ENCODE data around the gene PARD3.

Gene PARD3

GRCh38 chr10:34169131-34169530, 646.0 kb downstream of the PARD3 start:
- Histone ChIP-seq H3K27ac (no peak overlapping the region), H3K9ac (no peak overlapping the region), H3K4me3 (IDR thresholded peaks at IDR 0.05; ENCODE audit: insufficient read depth, low read depth, low read length) (no peak overlapping the region), H3K27me3 (ENCODE audit: insufficient read depth, low read depth) (no peaks in the 10 kb centered on the region), H3K79me2 (ENCODE audit: insufficient read depth, low read depth) (no peaks in the 10 kb centered on the region), H4K20me1 (ENCODE audit: insufficient read depth) (no peaks in the 10 kb centered on the region), H3K4me1 (ENCODE audit: low read depth, poor library complexity, severe bottlenecking) (no peaks in the 10 kb centered on the region), H3K36me3 (ENCODE audit: insufficient read depth) (no peaks in the 10 kb centered on the region), H2AFZ (ENCODE audit: low read depth) (no peak overlapping the region), H3K4me2 (no peak overlapping the region)
- no peak for TF ChIP-seq CTCF (conservative IDR thresholded peaks at IDR 0.05; ENCODE audit: low read depth, low read length)

GRCh38 chr10:34168439-34168838, 646.7 kb downstream of the PARD3 start:
- Histone ChIP-seq H4K20me1 (ENCODE audit: insufficient read depth) (no peaks in the 10 kb centered on the region), H3K4me3 (IDR thresholded peaks at IDR 0.05; ENCODE audit: insufficient read depth, low read depth, low read length) (no peak overlapping the region), H3K36me3 (ENCODE audit: insufficient read depth) (no peaks in the 10 kb centered on the region; the same call in 1 of the 2 replicates), H3K27me3 (ENCODE audit: insufficient read depth, low read depth) (no peaks in the 10 kb centered on the region), H3K79me2 (ENCODE audit: insufficient read depth, low read depth) (no peaks in the 10 kb centered on the region), H3K4me1 (ENCODE audit: low read depth, poor library complexity, severe bottlenecking) (no peaks in the 10 kb centered on the region), H3K4me2 (no peak overlapping the region), H3K27ac (no peak overlapping the region), H3K9ac (no peak overlapping the region), H2AFZ (ENCODE audit: low read depth) (no peak overlapping the region)
- no peak for TF ChIP-seq CTCF (conservative IDR thresholded peaks at IDR 0.05; ENCODE audit: low read depth, low read length)

GRCh38 chr10:34166823-34167222, 648.3 kb downstream of the PARD3 start:
- Histone ChIP-seq H3K4me1 (ENCODE audit: low read depth, poor library complexity, severe bottlenecking) (no peaks in the 10 kb centered on the region), H3K4me2 (no peak overlapping the region), H3K36me3 (ENCODE audit: insufficient read depth) (no peaks in the 10 kb centered on the region; the same call in 1 of the 2 replicates), H3K79me2 (ENCODE audit: insufficient read depth, low read depth) (no peaks in the 10 kb centered on the region), H2AFZ (ENCODE audit: low read depth) (no peak overlapping the region), H3K27ac (no peak overlapping the region), H3K9ac (no peak overlapping the region), H3K27me3 (ENCODE audit: insufficient read depth, low read depth) (no peaks in the 10 kb centered on the region), H4K20me1 (ENCODE audit: insufficient read depth) (no peaks in the 10 kb centered on the region), H3K4me3 (IDR thresholded peaks at IDR 0.05; ENCODE audit: insufficient read depth, low read depth, low read length) (no peak overlapping the region)
- TF ChIP-seq CTCF (conservative IDR thresholded peaks at IDR 0.05; ENCODE audit: low read depth, low read length) = no peak

GRCh38 chr10:34166354-34166753, 648.7 kb downstream of the PARD3 start:
- no peak overlapping the region for H3K4me3 ChIP-seq (IDR thresholded peaks at IDR 0.05; ENCODE audit: insufficient read depth, low read depth, low read length)
- H4K20me1 ChIP-seq (ENCODE audit: insufficient read depth) = no peaks in the 10 kb centered on the region
- H3K79me2 ChIP-seq (ENCODE audit: insufficient read depth, low read depth) = no peaks in the 10 kb centered on the region
- H3K27me3 ChIP-seq (ENCODE audit: insufficient read depth, low read depth) = no peaks in the 10 kb centered on the region
- no peaks in the 10 kb centered on the region for H3K4me1 ChIP-seq (ENCODE audit: low read depth, poor library complexity, severe bottlenecking)
- H3K27ac ChIP-seq = no peak overlapping the region
- no peaks in the 10 kb centered on the region; the same call in 1 of the 2 replicates for H3K36me3 ChIP-seq (ENCODE audit: insufficient read depth)
- H3K9ac ChIP-seq = no peak overlapping the region
- no peak for TF ChIP-seq CTCF (conservative IDR thresholded peaks at IDR 0.05; ENCODE audit: low read depth, low read length)
- H3K4me2 ChIP-seq = no peak overlapping the region
- H2AFZ ChIP-seq (ENCODE audit: low read depth) = no peak overlapping the region

Measured in KMS-11 (cell line).